HS-5 (cell line): Measurements from ENCODE around the gene SLC13A4.
"Not testable (repeated sequence)": the region's sequence is repeated elsewhere in the genome, so short reads cannot be mapped to it uniquely, and the experiment has no call there.

Experiments
- DNase-seq: peaks from one replicate; pipeline ENCODE4 v3.0.0-alpha.2; 2012; ENCODE audit warnings: low read depth

Gene SLC13A4

DNA sequence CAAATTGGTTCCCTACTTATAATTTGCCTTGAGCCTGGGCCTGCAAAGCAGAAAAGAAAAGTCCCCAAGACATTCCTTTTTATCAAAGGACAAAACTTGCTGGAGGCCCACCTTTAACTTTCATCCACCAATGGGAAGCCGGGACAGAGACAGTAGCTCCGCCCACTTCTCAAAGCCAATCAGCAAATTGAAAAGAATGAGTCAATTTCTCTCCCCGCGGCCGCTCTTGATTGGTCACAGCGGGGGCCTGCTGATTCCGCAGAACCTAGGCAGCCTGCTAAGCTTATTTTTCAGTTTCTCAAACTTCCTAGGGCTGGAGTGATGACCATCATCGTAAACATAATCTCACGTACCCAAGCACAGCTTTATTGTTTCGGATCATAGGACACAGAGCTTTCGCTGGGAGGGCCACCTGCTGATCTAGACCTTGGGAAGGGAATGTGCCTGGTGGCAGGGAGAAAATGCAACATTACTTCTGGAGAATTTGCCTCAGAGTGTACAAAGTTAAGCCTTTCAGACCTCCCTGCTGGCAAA is at the start of gene SLC13A4:
Gene SLC13A4, minus strand, starts transcription at position 51 of the 534 bp plus-strand sequence. CDS start 690 bp downstream, outside the sequence.
- DNase-seq = no peak

- not testable (repeated sequence) for DNase-seq
These were observed 47.9 kb upstream of the SLC13A4 start for GRCh38 chr7:135775915-135776314.

DNA sequence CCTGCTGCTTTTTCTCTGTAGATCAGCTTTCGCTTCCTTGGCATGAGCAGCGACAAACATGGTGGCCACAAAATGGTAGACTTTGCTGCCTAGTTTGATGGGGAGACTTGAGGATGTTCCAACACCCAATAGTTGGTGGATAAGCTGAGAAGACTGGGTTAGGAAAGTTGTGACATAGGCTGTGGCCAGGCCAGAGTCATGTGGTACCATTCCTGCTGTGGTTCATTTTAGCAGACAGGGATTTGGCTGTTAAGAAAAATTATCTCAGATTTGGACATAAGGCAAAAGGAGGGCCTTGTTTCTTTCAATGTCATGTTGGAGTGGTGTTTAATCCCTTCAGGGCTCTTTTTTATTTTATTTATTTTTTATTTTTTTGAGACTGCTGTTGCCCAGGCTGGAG is 47.2 kb upstream of the SLC13A4 start:
- DNase-seq = no peak

- peak; percentile 68 for DNase-seq
These were observed 46.3 kb upstream of the SLC13A4 start for GRCh38 chr7:135774284-135774683.

DNA sequence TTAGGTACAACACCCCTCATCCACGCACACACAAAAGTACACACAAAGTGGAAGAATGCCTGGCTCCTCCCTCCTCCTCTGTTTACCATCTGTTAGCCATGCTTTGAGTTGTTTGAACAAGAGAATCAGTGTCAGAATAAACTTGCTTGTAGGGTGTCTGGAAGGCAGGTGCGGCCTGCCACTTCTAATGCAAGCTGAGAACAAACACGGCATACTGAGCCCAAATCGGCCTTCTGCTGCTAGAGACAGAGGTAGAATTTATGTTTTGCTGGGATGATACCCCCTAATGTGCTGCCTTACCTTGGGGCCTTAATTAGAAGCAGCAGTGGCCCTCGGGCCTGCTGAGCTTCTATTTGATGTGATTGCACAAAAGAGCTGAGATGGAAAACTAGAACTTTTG is 45.5 kb upstream of the SLC13A4 start:
- DNase-seq = no peak

DNA sequence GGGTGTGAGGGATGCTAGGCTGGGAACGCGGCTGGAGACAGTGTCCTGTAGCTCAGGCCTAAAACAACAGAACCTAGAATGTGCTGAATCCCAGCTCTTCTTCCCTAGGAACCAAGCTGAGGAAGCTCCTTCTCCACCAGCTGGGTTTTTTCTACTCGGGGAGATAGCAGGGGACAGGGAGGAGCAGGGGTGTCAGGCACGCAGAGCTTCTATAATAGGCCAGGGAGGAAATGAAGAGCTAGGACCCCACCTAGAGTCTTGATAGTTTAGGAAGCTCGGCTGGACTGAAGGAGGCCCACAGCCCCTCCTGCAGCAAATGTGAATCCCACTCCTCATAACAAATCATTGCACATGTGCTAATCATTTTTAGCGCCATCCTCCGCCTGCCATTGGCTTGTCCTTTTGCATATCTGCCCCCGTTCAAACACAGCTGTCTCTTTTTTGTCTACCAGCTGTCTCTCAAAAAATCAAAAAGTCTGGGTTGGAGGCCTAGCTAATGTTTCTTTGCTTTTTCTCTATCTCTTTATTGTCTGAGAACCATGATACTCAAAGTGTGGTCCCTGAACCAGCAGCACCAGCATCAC is 44.7 kb upstream of the SLC13A4 start:
- DNase-seq = no peak

GRCh38 chr7:135771961-135772638 is 44.1 kb upstream of the SLC13A4 start:
- DNase-seq = peak; percentile 22

GRCh38 chr7:135771051-135771450 is 43.1 kb upstream of the SLC13A4 start:
- no peak for DNase-seq

DNA sequence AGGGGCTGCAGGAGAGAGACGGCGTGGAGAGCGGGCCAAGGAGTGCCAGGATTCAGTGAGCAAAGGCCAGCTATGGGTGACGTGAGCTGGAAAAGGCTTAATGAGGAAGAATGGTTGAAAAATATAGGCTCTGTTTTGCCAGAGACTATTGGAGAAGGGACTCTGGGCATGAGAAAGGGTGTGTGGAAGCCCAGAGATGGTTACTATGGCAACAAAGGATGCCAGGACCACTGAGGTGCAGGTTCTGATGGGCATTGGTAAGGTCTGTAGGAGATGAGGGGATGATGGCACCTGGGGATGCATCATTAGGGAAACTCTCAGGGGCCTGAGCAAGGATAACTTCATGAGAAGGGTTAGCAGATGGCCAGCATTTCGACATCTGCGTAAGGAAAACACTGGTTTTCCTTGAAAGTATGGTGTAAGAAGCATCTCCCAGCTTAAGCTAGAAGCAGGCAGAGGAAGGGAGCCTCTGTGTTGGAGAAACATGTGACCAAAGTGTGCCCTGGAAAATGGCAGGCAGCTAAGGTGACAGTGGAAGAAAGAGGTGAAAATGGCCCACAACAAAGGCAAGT is 42.2 kb upstream of the SLC13A4 start:
- DNase-seq = no peak

GRCh38 chr7:135769005-135769802 is 41.2 kb upstream of the SLC13A4 start:
- DNase-seq = no peak

- DNase-seq = no peak
These were observed 40.5 kb upstream of the SLC13A4 start for GRCh38 chr7:135768467-135768866.

DNA sequence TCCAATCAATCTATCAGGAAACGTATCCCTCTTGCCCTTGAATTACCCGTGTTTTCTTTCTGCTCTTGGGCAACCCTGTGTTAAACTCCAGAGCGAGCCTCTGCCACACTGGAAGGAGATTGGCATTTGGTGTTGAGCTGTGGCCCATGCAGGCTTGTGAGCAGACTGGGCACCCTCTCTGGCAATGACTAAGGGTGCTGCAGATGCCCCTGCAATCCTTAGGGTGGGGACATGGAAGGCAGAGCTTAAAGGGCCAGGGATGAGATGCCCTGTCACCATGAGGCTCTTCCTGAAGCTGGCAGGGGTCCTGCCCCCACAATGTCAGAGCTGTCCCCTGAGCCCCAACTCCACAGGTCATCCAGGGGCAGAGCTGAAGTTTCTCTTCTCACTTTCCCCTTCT is 40.1 kb upstream of the SLC13A4 start:
- DNase-seq = no peak

- DNase-seq = no peak
These were observed 35.3 kb upstream of the SLC13A4 start for GRCh38 chr7:135763261-135763660.

DNA sequence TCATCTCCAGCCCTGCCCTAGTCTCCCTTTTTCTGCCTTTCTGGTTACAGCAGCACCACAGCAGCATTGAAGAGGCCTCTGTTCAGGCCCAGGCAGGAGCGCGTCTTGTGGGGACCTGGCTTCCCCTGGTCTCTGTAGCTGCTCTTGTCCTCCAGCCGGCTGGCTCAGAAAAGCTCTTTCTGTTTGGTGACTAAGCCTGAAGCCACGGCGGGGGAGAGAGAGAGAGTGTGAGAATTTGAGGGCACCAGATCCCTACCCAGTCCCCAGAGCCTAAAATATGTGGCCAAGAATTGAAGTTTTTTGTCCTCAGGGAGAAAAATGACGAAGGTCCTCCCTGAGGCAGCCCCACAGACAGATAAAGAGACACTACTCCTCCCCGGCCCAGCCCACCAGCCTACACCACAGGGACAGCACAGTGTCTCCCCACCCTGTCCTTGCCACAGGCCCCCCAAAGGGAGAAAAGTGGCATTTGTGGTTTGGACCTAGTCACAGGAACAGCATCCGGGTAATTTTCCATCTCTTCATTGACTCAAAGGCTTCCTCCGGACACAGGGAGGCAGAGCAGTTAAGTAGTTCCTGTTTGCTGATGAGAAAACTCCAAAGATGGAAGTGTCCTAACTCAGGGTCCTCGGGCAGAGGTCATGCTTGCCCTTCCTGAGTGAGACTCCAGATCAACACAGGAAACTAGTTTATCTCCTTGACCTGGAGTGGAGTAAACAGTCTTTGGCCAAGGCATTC is 33.9 kb upstream of the SLC13A4 start:
- DNase-seq = no peak

- no peak for DNase-seq
These were observed 31.5 kb upstream of the SLC13A4 start for GRCh38 chr7:135759532-135759931.

DNA sequence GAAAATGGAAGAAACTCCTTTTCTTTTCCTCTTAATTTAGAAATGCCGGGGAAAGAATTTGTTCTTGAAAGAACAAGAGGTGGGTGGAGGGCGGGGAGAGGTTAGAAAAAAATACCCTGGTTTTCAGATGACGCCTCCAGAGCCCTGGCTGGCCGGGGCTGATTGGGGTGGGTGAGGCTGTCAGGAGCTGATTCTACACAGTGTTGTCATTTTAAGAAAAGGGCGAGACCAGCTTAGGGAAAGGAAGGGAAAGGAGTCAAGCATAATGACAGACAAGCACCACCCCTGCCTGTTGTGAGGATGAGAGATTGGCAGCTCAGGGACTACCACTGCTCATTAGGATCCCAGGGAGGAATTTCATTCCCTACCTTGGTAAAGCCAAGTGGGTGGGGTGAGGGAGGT is 30.5 kb upstream of the SLC13A4 start:
- no peak for DNase-seq

DNA sequence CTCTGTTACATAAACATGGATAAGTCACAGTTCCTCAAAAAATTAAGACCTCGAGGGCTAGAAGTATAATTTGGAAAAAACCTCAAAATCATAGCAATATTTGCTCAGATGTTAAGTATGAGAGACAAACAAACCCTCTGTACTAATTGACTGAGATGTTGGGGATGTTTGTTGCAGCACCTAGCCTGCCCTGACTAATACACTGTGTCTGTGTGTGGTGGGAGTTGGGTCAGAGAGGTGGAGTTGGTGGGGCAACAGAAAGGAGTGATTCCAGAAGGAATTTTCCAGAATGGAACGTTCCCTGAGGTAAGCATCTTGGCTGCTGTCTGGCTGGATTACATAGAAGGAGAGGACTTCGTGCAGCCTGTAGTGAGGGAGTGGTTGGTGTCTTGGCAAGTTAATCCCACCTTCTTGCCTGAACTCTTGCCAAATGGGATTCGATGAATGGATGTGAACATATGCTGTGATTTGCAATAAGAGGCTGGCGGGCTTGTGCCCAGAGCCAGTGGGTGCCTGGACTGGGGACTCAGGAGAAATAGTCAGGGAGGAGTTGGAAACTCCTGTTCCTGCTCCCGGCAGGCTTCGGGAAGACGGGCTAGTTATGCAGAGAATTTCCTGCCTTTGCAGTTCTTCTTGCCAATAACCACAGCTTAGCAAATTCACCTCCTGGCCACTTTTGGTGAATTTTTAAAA is 29.9 kb upstream of the SLC13A4 start:
- DNase-seq = no peak

- no peak for DNase-seq
These were observed 28.2 kb upstream of the SLC13A4 start for GRCh38 chr7:135756191-135756590.

- DNase-seq = no peak
These were observed 27.4 kb upstream of the SLC13A4 start for GRCh38 chr7:135755351-135755753.

DNA sequence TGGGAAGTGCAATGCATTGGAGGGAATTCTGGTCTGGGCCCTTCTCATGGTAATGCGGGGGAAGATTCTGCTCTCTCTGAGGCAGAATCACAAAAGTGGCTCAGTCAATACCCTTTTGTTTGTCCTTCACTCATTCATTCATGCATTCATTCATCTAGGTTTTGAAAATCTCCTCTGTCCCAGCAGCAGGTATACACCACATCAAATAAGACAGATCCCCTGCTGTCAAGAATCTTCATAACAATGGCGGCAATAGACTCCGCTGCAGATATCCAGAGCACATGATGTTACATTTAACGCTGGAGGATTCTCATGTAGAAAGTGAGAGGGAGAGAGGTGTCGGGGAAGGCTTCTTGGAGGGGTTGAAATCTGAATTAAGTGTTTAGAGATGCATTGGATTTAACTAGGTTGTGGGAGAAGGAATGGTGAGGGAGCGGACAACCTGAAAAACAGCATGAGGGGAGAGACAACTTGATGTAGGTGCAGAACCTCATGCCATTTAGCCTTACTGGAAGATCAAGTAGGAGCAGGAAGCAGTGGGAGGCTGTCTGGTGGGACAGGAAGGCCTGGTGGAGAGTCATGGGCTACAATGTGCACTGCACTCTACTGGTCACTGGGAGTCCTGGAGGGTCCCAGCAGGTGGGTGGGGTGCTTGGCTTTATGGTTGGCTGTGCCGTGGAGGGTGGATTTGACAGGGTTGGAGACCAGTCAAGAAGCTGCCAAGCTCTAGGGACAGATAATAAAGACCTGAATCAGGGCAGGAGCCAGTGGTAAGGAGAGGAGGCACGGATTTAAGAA is 25.8 kb upstream of the SLC13A4 start:
- DNase-seq = no peak
